Body of pancreas (tissue), 4 donors: ENCODE results near the gene THBS2. TPM values are rescaled to one million over a fixed set of nuclear protein-coding genes. Genes with fewer than 3 reads are reported as not detected.

Experiments used
- ATAC-seq: fragments of 150-250 bp; one replicate; pipeline ENCODE4 v1.9.1; 2016
- DNase-seq, 4 donors: peaks; one replicate each; pipeline ENCODE4 v3.0.0-alpha.2; 2019
- H3K27ac ChIP-seq, 4 donors: fragments of 200-600 bp; sonication (generic); 1 replicate in 3 of 4; 2 replicates in 1 of 4; pipeline versions ENCODE4 v1.5.1 to v1.6.1; 2016 to 2019; ENCODE audit warnings: mild to moderate bottlenecking in 1 of 4, mixed read lengths in 1 of 4, moderate library complexity in 1 of 4
- H3K27me3 ChIP-seq, 2 donors: fragments of 200-600 bp; sonication (generic); one replicate each; pipeline ENCODE4 v1.6.0; 2016; ENCODE audit warnings: mild to moderate bottlenecking in 1 of 2
- H3K36me3 ChIP-seq, 2 donors: fragments of 200-600 bp; sonication (generic); replicated peaks in 1 of 2; 2 replicates each; pipeline ENCODE4 v1.5.1; 2016; ENCODE audit warnings: low read depth in 2 of 2; ENCODE audit not compliant: insufficient read depth in 1 of 2
- H3K4me1 ChIP-seq: fragments of 200-600 bp; sonication (generic); one replicate; pipeline ENCODE4 v1.6.0; 2016
- H3K4me3 ChIP-seq, 2 donors: fragments of 200-600 bp; sonication (generic); 1 replicate in 1 of 2; 2 replicates in 1 of 2; pipeline ENCODE4 v1.5.1; 2016 to 2019
- H3K9me3 ChIP-seq, 3 donors: fragments of 200-600 bp; sonication (generic); 1 replicate in 2 of 3; 2 replicates in 1 of 3; pipeline ENCODE4 v1.5.1; 2016
- CTCF ChIP-seq, 7 experiments: fragments of 450-650 bp in 4 of 7; fragments of 200-600 bp in 3 of 7; sonication (generic) in 3 of 7; IDR thresholded peaks; one replicate each; pipeline ENCODE4 v1.5.1; 2016 to 2019; ENCODE audit warnings: antibody characterized with exemption in 7 of 7
- POLR2A ChIP-seq, 3 donors: fragments of 450-650 bp; IDR thresholded peaks; one replicate each; pipeline ENCODE4 v1.6.1; 2016; ENCODE audit warnings: antibody characterized with exemption in 3 of 3, mild to moderate bottlenecking in 2 of 3
- WGBS, 2 donors: methylation state at CpG; one replicate each; pipeline ENCODE4 v1.1.5; 2017; 5-methylcytosine and 5-hydroxymethylcytosine counted together
- intact Hi-C: fragments of 100-400 bp; cut with DNase I; formaldehyde crosslinking; loops from one replicate; pipeline ENCODE4 v1.15.1; 2023
- total RNA-seq, 2 donors: library from RNA; depleted of rRNA; stranded (reverse); fragments of >200 nt; gene quantifications; one replicate each; pipeline ENCODE4 v1.1.0, GENCODE V29; 2016

THBS2 gene
- total RNA-seq, 2 donors from 2014 or later: 8.9 to 9.6 TPM

- Histone ChIP-seq H3K9me3 (no peaks in the 10 kb centered on the region), H3K27me3 (peaks cover 0 to 11% of the 10 kb centered on the region in 2 donors), H3K36me3 (no peaks in the 10 kb centered on the region), H3K4me1 (peaks cover 5% of the 10 kb centered on the region), H3K4me3 (no peak overlapping the region), H3K27ac (no peak overlapping the region)
- intact Hi-C loops: no loop called here
- ATAC-seq: no peak
- 84 to 85% methylated on average over 16 of the region's 16 CpGs for WGBS, 2 donors
- no peak for TF ChIP-seq POLR2A (IDR thresholded peaks at IDR 0.05)
- no peak for TF ChIP-seq CTCF (IDR thresholded peaks at IDR 0.05)
- no peak for DNase-seq
Measured at GRCh38 chr6:169249057-169249456, 4.6 kb downstream of the THBS2 start.

GRCh38 chr6:169248521-169248971 is 5.1 kb downstream of the THBS2 start:
- TF ChIP-seq CTCF (IDR thresholded peaks at IDR 0.05) (no peak), POLR2A (IDR thresholded peaks at IDR 0.05) (no peak)
- H3K36me3 ChIP-seq: no peaks in the 10 kb centered on the region
- intact Hi-C loops: no loop called here
- WGBS, 2 donors: 91 to 94% methylated on average over 29 to 35 of the region's 36 CpGs
- ATAC-seq: no peak
- H3K4me3 ChIP-seq: no peak overlapping the region
- H3K9me3 ChIP-seq: no peaks in the 10 kb centered on the region
- H3K27me3 ChIP-seq: peaks cover 0 to 11% of the 10 kb centered on the region in 2 donors
- DNase-seq: no peak
- no peak overlapping the region for H3K27ac ChIP-seq
- H3K4me1 ChIP-seq: no peaks in the 10 kb centered on the region

GRCh38 chr6:169247991-169248390 is 5.7 kb downstream of the THBS2 start:
- peaks cover 0 to 7% of the 10 kb centered on the region in 2 donors for H3K27me3 ChIP-seq
- ATAC-seq (no peak), DNase-seq (no peak)
- no peak overlapping the region for H3K27ac ChIP-seq
- intact Hi-C loops: no loop called here
- TF ChIP-seq POLR2A (IDR thresholded peaks at IDR 0.05) (no peak), CTCF (IDR thresholded peaks at IDR 0.05) (no peak)
- no peaks in the 10 kb centered on the region for H3K36me3 ChIP-seq
- no peak overlapping the region for H3K4me3 ChIP-seq
- WGBS, 2 donors: 90 to 92% methylated on average over 8 of the region's 8 CpGs
- H3K9me3 ChIP-seq: no peaks in the 10 kb centered on the region
- no peaks in the 10 kb centered on the region for H3K4me1 ChIP-seq

GRCh38 chr6:169247419-169247818 is 6.2 kb downstream of the THBS2 start:
- TF ChIP-seq POLR2A (IDR thresholded peaks at IDR 0.05): no peak
- no peak for TF ChIP-seq CTCF (IDR thresholded peaks at IDR 0.05)
- no peaks in the 10 kb centered on the region for H3K36me3 ChIP-seq
- intact Hi-C loops: no loop called here
- H3K27me3 ChIP-seq: peaks cover 0 to 6% of the 10 kb centered on the region in 2 donors
- no peak overlapping the region for H3K27ac ChIP-seq
- DNase-seq (no peak), ATAC-seq (no peak)
- 73 to 81% methylated on average over 4 of the region's 4 CpGs for WGBS, 2 donors
- no peaks in the 10 kb centered on the region for H3K9me3 ChIP-seq
- no peaks in the 10 kb centered on the region for H3K4me1 ChIP-seq
- no peak overlapping the region for H3K4me3 ChIP-seq

- no peaks in the 10 kb centered on the region for H3K4me1 ChIP-seq
- H3K4me3 ChIP-seq: no peak overlapping the region
- DNase-seq (no peak), ATAC-seq (no peak)
- TF ChIP-seq CTCF (IDR thresholded peaks at IDR 0.05) (no peak), POLR2A (IDR thresholded peaks at IDR 0.05) (no peak)
- H3K36me3 ChIP-seq: no peaks in the 10 kb centered on the region
- no peak overlapping the region for H3K27ac ChIP-seq
- no peaks in the 10 kb centered on the region for H3K9me3 ChIP-seq
- WGBS, 2 donors: 32 to 42% methylated on average over 4 to 6 of the region's 6 CpGs
- intact Hi-C loops: no loop called here
- no peaks in the 10 kb centered on the region for H3K27me3 ChIP-seq
Measured at GRCh38 chr6:169246445-169246844, 7.2 kb downstream of the THBS2 start.
